H1 (cell line): ENCODE measurements around the gene PRLH. TPM values are rescaled to one million over a fixed set of nuclear protein-coding genes. Genes with fewer than 3 reads are reported as not detected.
A peak's percentile ranks its signal among the peaks of the same experiment; 100 is the strongest.

ENCODE experiments used
- BACH1 ChIP-seq: IDR thresholded peaks from 2 replicates; pipeline ENCODE4 v1.6.1; 2012; ENCODE audit warnings: low read length, improper control_type of control experiment
- BCL11A ChIP-seq, 2 experiments: IDR thresholded peaks; one replicate each; pipeline ENCODE4 v1.6.1; 2011; ENCODE audit warnings: low read depth in 2 of 2, low read length in 2 of 2, mild to moderate bottlenecking in 2 of 2
- EP300 ChIP-seq, 2 experiments: IDR thresholded peaks; 1 replicate in 1 of 2; 2 replicates in 1 of 2; pipeline ENCODE4 v1.6.1; 2011 to 2012; ENCODE audit warnings: low read depth in 2 of 2, low read length in 2 of 2, mild to moderate bottlenecking in 2 of 2, borderline replicate concordance in 1 of 2, inconsistent platforms in 1 of 2, moderate library complexity in 1 of 2
- GABPA ChIP-seq: IDR thresholded peaks from 2 replicates; pipeline ENCODE4 v1.6.1; 2011; ENCODE audit warnings: mild to moderate bottlenecking, low read length, moderate library complexity, borderline replicate concordance; ENCODE audit not compliant: insufficient read depth
- KDM1A ChIP-seq: fragments of 200-600, 300-600 bp; sonication (generic); IDR thresholded peaks from 2 replicates; pipeline ENCODE4 v1.7.1; 2016; ENCODE audit warnings: mild to moderate bottlenecking, low read length, borderline replicate concordance
- RAD21 ChIP-seq, 2 experiments: IDR thresholded peaks in 1 of 2; conservative IDR thresholded peaks in 1 of 2; 2 replicates each; pipeline ENCODE4 v1.6.1; 2011; ENCODE audit warnings: low read depth in 2 of 2, low read length in 2 of 2, improper control_type of control experiment in 1 of 2, inconsistent platforms in 1 of 2, mild to moderate bottlenecking in 1 of 2, moderate library complexity in 1 of 2
- SRF ChIP-seq: IDR thresholded peaks from 2 replicates; pipeline ENCODE4 v1.6.1; 2011; ENCODE audit warnings: mild to moderate bottlenecking, low read depth, low read length, moderate library complexity
- TCF12 ChIP-seq: IDR thresholded peaks from 2 replicates; pipeline ENCODE4 v1.6.1; 2011; ENCODE audit warnings: low read depth, mild to moderate bottlenecking, low read length
- ZNF274 ChIP-seq: IDR thresholded peaks from 2 replicates; pipeline ENCODE4 v1.7.0; 2012; ENCODE audit warnings: low read length, borderline replicate concordance; ENCODE audit errors: extremely low read depth
- polyA plus RNA-seq, 7 experiments: library from polyadenylated mRNA; depleted of rRNA in 3 of 7; stranded (reverse) in 5 of 7; unstranded in 2 of 7; fragments of >200 nt in 5 of 7; fragments of 200-250 nt in 2 of 7; gene quantifications; 1 replicate in 5 of 7; 2 replicates in 1 of 7; 4 replicates in 1 of 7; pipeline versions ENCODE4 v1.2.1 to v1.2.3, GENCODE V29; 2011 to 2013; ENCODE audit warnings: missing spikeins in 2 of 7, mixed read lengths in 2 of 7
- total RNA-seq: library from RNA; stranded (reverse); fragmentation: NEBNext Ultra II Directional; extraction: Animal tissue kit (Norgen Biotek cat#: 25700); gene quantifications from 2 replicates; pipeline ENCODE4 v1.2.1, GENCODE V29; 2021
- TF ChIP-seq, protein P1 (sequence below): IDR thresholded peaks from 2 replicates; pipeline ENCODE4 v1.6.1; 2012; ENCODE audit warnings: inconsistent platforms

Gene PRLH
- total and polyA plus RNA-seq, 2 of the 8 experiments (the other 6 are each of a cell fraction or from before 2014, with no cell fraction given), result not detected

DNA sequence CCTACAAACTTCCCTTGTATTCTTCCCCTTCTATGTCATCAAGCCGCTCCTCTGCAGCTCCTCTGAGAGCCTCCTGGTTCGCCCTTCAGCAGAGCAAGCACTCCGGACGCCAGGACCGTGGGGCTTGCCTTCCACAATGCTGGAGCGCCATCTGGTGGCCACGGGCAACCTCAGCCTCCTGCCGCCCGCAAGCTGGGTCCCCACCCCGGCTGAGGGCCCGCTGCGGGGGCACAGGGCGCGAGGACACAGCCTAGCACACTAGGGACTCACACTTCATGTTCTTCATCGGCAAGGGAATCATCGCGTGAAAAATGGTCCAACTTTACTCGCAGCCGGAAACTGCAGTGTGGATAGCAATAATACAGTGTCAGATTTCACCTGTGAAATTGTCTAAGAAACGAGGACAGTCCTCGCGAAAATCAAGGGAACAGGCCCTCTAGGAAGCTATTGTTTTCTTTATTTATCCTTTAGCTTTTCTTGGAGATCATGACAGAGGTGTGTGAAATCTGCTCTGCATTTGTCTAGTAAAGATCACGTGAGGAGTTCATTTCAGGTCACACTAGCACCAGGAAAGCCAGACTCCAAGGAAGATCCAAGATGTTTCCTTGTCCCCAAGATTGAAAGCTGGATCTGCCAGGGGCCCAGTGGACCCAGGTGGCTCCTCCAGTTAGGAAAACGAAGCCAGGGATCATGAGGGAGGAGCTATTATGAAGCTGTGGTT lies 5.8 kb downstream of the PRLH start (continued):
- TF ChIP-seq SRF (no peak), BCL11A (IDR thresholded peaks at IDR 0.05; ENCODE audit: low read depth in 2 of 2, low read length in 2 of 2) (no peak), RAD21 (IDR thresholded peaks at IDR 0.05 in 1 of 2, conservative IDR thresholded peaks at IDR 0.05 in 1 of 2; ENCODE audit: low read depth in 2 of 2, low read length in 2 of 2) (peak; percentile 99 to 100), GABPA (peak; percentile 74), BACH1 (peak; percentile 49; the same call in 1 of the 2 replicates), ZNF274 (no peak), EP300 (IDR thresholded peaks at IDR 0.05; ENCODE audit: borderline replicate concordance in 1 of 2, low read depth in 2 of 2, low read length in 2 of 2) (0 out of 3 replicates have a peak, but pooled peaks of 1 of the 2 experiments have one; percentile 14), TCF12 (0 out of 2 replicates have a peak, but pooled peaks have one; percentile 36), KDM1A (no peak)
- TF ChIP-seq, protein P1, sequence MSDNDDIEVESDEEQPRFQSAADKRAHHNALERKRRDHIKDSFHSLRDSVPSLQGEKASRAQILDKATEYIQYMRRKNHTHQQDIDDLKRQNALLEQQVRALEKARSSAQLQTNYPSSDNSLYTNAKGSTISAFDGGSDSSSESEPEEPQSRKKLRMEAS, result 0 out of 2 replicates have a peak, but pooled peaks have one; percentile 50
